HT1080 (cell line): ENCODE data around the gene ASB5. TPM values are rescaled to one million over a fixed set of nuclear protein-coding genes. Genes with fewer than 3 reads are reported as not detected.

ENCODE experiments used
- total RNA-seq: library from RNA; depleted of rRNA; stranded (reverse); fragments of >200 nt; shearing (Covaris generic); gene quantifications from 2 replicates; pipeline ENCODE4 v1.2.3, GENCODE V29; 2014; rRNA removed

ASB5 gene
- total RNA-seq, 1 experiment from 2014 or later: not detected

Other genes with a start within 250 kb of the ASB5 start
- gene WDR17, start 203.4 kb downstream of the ASB5 start, total RNA-seq: 0.77 and 1.1 TPM in 2 replicates
- gene SPATA4, start 73.6 kb downstream of the ASB5 start, total RNA-seq: not detected in 2 replicates
- 90.5 and 124 TPM in 2 replicates for gene SPCS3, start 50.7 kb upstream of the ASB5 start, total RNA-seq